Hematopoietic multipotent progenitor cell treated with erythropoietin and hydrocortisone succinate and interleukin-3 and kit ligand, for 6 days (in vitro differentiated cells): ENCODE data around the gene FAM24A.
"Not testable (repeated sequence)": the region's sequence is repeated elsewhere in the genome, so short reads cannot be mapped to it uniquely, and the experiment has no call there.

Experiments
- DNase-seq: peaks from one replicate; pipeline ENCODE4 v3.0.0-alpha.2; 2015

The FAM24A gene

DNA sequence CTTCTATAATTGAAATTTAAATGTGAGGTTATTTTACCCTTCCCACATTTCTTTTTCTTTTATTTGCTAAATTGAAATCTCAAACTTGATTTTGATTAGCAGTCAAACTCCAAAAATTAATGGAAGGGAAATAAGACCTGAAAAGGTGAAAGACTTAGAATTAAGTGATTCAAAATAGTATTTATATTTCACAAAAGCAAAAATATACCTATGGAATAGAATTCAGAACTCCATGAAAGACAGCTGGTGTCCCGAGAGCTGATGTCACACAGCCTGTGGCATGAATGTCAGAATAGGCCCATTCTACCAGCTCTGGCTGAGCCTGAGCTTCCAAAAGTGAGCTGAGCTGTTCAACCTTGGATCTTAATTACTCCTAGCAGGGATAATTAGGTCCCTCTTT lies at the start of gene FAM24A:
Gene FAM24A (plus strand): TSS at position 301 of the 400 bp plus-strand sequence. CDS start 1,025 bp downstream, outside the sequence.
- no peak for DNase-seq

DNA sequence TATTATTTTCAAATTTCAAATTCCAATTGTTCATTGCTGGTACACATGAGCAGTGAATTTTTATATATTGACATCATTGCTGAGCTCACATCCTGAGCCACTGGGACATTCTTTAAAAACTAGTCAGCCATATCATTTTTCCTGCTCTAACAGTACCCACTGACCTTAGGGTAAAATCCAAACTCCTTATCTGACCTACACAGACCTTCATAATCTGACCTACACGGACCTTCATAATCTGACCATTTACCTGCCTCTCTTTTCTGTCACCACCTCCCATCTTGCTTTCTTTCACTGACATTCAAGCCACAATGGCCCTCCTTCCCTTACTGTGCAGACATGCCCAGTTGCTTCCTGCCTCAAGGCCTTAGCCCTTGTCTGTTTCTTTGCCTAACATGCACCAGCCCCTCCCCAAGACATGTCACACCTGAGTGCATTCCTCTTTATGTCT lies 48.7 kb upstream of the FAM24A start:
- DNase-seq, result peak; percentile 30

GRCh38 chr10:122863216-122864193 lies 46.9 kb upstream of the FAM24A start:
- no peak for DNase-seq

- no peak for DNase-seq
Observed at GRCh38 chr10:122864194-122864592, 46.2 kb upstream of the FAM24A start.

- DNase-seq, result no peak
Observed at GRCh38 chr10:122864901-122865300, 45.5 kb upstream of the FAM24A start.

DNA sequence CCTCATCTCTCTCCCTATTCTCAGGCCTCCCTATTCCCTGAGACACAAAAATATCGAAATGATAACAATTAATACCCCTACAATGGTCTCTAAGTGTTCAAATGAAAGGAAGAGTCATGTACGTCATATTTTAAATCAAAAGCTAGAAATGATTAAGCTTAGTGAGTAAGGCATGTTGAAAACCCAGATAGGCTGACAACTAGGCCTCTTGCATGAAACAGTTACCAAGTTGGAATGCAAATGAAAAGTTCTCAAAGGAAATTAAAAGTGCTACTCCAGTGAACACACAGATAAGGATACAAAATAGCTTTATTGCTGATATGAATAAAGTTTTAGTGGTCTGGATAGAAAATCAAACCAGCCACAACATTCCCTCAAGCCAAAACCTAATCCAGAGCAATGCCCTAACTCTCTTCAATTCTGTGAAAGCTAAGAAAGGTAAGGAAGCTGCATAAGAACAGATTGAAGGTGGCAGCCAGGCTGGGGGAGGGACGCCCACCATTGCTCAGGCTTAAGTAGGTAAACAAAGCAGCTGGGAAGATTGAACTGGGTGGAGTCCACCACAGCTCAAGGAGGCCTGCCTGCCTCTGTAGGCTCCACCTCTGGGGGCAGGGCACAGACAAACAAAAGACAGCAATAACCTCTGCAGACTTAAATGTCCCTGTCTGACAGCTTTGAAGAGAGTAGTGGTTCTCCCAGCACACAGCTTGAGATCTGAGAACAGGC lies 43.5 kb upstream of the FAM24A start:
- peak; percentile 29 for DNase-seq

- not testable (repeated sequence) for DNase-seq
Observed at GRCh38 chr10:122868768-122869167, 41.6 kb upstream of the FAM24A start.

DNA sequence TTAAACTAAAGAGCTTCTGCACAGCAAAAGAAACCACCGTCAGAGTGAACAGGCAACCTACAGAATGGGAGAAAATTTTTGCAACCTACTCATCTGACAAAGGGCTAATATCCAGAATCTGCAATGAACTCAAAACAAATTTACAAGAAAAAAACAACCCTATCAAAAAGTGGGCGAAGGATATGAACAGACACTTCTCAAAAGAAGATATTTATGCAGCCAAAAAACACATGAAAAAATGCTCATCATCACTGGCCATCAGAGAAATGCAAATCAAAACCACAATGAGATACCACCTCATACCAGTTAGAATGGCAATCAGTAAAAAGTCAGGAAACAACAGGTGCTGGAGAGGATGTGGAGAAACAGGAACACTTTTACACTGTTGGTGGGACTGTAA lies 38.5 kb upstream of the FAM24A start:
- DNase-seq, result not testable (repeated sequence)

DNA sequence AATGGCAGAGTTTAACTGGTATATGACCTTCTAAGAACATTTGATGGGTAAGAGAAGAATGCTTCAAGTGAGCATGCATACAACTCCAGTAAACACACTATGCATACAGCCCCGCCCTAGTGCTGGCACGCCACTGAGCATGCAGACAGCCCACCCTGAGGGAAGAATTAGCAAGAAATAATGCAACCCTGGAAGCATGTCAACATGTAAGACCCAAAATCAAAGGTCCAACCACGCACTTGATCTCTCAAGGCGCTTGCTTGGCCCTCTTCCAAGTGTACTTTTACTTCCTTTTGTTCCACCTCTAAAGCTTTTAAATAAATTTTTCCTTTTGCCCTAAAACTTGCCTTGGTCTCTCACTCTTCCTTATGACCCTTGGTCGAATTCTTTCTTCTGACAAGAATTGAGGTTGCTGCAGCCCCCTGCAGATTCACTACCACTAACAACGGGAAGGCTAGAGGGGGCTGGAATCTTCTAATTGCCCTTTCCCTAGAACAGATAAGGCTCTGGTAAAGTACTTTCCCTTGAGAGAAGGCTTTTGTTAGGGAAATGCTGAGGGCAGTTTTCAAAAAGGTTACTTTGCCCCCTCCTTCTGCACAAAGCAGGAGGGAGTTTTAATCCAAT lies 34.5 kb upstream of the FAM24A start:
- DNase-seq, result peak; percentile 45

GRCh38 chr10:122876467-122876855 lies 33.9 kb upstream of the FAM24A start:
- no peak for DNase-seq

DNA sequence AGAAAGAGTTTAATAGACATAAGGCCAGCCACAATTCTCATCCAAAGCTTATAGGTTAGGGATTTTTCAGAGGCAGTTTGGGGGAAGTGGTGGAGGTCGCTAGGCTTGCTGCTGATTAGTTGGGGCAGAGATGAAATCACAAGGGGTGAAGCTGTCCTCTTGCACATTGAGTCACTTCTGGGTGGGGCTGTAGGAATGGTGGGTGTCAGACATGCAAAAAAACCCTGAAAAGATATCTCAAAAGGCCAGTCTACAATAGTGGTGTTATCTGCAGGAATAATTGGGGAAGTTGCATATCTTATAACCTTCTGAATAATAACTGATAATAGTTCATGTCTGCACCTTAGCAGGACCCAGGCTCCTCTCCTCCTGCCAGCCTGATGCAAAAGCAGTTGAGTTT lies 33.1 kb upstream of the FAM24A start:
- peak; percentile 89 for DNase-seq

DNA sequence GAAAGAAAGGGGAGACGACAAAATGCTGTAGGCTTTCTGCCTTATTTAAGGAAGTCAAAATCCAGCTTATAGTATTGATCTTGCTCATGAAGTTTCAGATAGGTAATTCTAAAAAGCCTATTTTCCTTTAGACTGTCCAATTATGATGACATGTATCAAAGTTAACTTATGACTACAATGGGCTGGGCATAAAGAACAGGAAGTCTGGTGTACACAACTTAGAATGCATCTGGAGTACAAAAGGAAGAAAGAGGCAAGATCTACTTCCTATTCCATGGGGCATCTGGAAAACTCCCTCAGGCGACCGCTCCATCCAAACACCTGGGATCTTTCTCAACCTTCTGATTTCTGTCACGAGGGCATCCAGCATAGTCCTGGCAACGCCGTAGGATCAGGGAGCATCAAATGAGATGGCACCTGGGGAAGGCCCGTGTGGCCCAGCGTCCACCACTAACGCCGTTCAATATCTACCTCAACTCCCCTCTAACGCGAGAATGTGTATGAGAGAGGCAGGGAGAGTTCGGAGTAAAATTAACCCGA lies 31.5 kb upstream of the FAM24A start:
- peak; percentile 42 for DNase-seq

DNA sequence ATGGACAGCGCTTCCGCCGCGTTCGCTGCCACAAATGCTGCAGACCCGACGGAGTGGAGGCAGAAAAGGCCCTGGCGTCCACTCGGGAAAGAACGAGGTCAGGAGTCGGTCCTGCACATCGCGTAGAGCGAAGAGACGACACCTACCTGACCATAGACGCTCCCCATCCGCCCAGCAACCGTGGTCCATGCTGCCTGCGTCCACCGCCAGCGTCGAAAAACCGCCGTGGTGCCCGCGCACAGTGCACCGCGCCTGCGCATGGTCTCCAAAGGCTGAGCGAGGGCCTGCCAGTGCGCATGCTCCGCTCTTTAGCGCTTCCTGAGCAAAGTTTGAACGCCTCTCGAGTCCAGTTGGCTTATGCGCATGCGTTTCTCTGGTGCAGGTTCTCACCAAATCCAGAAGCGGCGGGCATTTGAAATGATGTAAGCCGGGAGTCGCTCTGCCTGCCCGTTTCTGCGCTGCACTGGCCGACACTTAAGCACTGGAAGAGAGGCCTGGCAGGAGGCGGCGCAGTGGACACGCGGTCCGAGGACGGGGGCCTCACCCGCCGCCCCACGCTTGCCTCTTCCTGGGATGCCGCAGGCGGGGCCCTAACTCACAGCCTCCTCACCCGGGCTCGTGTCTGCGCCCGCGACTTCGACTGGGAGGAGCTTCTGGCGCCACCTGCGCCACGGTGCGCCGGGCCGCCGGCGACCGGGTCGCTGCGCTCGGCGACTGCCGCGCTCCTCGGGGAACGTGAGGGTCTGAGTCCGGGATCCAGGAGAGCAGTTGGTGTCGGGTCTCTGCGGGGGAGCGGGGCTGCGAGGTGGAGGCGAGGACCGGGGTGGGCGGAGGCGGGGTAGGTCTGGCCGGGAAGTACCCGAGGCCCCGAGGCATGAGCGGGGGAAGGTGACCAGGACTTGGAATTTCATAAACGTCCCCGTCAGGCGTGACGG lies 30.8 kb upstream of the FAM24A start, which contains the start of gene FAM24B:
Gene FAM24B (minus strand): TSS at position 243 of the 935 bp plus-strand sequence. CDS start 29,066 bp downstream, outside the sequence.
- DNase-seq, result peak; percentile 99

DNA sequence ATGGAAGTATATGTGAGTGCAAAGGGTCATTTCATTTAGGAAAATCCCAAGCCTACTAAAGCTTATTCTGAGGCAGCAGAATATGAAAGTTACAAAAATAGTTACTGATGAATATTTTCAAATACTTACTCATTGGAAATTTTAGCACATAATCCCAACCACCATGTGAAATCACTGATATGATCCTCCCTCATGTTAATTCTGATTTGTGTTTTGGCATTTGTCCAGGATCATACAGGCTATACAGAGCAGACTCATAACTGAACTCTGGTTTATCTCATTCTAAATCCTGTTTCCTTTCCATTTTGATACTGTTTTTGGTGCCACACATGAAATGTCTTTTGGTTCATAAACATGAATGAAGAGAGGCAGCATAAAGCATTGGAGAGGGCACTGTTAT lies 27.6 kb upstream of the FAM24A start:
- peak; percentile 70 for DNase-seq

GRCh38 chr10:122884166-122884565 lies 26.2 kb upstream of the FAM24A start:
- DNase-seq, result peak; percentile 63

DNA sequence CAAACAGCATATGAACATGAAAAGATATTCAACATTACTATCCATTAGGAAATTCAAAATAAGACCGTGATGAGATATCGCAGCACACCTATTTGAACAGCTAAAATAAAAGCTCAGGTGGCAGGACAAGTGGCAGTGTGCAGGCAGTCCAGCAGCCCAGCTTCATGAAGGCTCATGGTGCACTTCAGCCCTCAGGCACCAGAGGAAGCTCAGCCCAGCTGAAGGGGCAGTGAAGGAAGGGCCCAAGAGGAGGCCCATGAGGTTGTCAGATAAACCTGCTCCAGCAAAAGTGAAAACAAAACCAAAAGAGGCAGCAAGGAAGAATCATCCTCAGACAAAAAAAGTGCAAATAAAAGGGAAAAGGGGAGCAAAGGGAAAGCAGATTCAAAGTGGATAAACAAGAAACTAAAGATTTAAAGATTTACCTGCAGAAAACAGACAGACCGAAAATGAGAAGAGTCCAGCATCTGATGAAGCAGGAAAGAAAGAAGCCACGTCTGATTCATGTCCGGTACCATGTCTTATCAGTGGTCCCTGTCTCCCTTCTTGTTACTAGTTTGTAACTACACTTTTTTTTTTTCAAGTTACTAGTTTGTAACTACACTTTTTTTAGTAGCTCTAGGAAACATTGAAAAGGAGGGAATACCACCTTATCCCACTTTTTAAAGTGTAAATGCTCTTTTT lies 16.0 kb upstream of the FAM24A start:
- peak; percentile 19 for DNase-seq

DNA sequence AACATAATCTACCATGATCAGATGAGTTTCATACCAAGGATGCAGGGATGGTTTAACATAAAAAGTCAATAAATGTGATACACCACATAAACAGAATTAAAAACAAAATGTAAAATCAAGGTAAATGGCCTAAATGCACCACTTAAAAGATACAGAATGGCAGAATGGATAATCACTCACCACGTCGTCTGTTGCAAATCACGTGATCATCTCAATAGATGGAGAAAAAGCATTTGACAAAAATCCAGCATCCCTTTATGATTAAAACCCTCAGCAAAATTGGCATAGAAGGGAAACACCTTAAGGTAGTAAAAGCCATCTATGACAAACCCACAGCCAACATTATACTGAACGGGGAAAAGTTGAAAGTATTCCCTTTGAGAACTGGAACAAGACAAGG lies 6.5 kb upstream of the FAM24A start:
- DNase-seq, result not testable (repeated sequence)

DNA sequence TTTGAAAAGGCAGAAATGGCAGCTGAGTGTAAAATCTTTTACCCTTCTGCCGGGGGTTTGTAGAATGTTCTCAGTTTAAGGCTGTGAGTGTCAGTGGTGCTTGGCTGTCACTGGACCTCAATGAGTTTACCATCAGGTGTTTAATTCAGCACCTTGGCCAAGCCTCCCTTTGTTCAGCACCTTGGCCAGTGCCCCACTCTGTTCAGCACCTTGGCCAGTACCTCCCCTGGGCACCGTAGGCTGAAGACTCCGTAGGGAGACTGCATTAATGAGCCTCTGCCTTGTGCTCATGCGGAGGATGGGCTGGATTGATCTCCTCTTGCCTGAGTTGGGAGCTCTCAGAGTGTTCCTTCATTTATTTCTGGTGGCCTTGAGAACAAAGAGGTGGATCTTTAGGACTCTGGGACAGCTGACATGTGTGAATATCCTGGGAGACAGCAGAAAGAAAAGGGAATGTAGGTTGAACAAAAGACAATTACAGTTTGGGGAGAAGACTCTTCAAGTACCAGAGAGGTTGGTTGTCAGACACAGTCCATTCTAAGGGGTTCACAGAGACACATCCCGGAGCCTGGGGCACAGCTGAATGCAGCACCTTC lies 1.6 kb downstream of the FAM24A start:
- peak; percentile 79 for DNase-seq

DNA sequence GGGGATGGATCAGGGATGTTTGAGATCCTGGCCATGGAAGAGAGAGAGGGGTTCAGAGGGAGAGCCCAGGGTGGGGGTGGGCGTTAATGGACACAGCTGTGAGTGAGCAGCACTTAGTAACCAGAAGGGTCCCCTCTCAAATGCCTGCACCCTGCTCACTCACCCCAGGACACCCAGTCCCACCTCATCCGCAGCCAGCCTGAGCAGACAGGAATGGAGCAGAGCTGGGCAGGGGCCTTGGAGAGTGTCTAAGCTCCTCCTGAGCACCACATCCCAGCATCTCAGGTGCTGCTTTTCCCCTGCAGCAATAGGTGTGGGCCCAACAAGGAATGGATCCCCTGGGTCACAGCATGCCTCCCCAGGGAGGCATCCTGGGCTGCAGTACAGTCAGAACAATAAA lies 5.3 kb downstream of the FAM24A start:
- no peak for DNase-seq

DNA sequence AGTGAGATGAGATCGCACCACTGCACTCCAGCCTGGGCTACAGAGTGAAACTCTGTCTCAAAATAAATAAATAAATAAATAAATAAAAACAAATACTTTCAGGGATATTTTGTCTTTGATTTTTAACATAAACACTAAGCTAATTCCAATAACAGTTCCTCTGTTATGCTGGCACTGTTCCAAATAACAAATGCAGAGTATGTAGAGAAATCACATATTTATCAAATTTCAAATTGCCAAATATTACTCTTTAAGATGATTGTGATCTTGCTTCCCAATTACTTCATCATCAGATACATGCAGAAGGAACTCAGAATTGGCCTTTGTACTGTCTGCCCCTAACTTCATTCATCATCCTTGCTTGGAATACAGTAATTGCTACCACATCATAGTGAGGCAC lies 19.7 kb downstream of the FAM24A start:
- peak; percentile 16 for DNase-seq
